Activated CD8-positive, alpha-beta memory T cell treated with anti-CD3 and anti-CD28 coated beads, Interleukin-2, amount 50 U/mL, for 1 hour (primary cell): ENCODE data around the gene GAS2L1.

Source experiments
- DNase-seq: peaks from one replicate; pipeline ENCODE4 v3.0.0-alpha.2; 2020; ENCODE audit errors: extremely low read depth

Gene GAS2L1

DNA sequence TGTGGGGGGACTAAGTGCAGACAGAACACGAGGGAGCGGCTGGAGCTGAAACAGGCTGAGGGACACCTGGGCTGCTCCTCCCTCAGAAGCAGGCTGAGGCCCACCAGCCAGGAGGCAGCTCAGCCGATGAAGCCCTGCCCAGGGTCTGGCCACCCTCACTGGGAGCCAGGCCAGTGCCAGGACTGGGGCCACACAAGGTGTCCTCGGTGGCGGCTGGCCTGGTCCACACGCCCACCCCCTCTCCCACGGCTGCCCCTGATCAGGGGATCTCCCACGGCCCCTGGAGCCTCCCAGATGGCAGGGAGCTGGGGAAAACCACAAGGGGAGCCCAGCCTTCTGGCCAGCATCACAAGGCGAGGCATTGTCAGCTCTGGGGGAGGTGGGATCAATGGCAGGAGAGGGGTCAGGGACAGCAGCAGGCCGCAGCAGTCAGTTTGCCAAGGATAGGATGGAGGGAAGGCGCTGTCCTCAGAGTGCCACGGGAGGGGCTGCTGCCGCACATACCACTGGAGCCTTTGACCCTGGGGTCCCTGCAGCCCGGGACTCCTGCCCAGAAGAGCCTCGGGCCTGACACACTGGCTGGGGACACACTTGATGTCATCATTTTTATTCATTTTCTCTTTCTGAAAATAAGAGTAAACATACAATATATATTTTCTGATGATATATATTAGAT lies 20.8 kb downstream of the GAS2L1 start:
- no peak for DNase-seq

- DNase-seq: no peak
Observed at GRCh38 chr22:29328055-29328454, 21.6 kb downstream of the GAS2L1 start.

DNA sequence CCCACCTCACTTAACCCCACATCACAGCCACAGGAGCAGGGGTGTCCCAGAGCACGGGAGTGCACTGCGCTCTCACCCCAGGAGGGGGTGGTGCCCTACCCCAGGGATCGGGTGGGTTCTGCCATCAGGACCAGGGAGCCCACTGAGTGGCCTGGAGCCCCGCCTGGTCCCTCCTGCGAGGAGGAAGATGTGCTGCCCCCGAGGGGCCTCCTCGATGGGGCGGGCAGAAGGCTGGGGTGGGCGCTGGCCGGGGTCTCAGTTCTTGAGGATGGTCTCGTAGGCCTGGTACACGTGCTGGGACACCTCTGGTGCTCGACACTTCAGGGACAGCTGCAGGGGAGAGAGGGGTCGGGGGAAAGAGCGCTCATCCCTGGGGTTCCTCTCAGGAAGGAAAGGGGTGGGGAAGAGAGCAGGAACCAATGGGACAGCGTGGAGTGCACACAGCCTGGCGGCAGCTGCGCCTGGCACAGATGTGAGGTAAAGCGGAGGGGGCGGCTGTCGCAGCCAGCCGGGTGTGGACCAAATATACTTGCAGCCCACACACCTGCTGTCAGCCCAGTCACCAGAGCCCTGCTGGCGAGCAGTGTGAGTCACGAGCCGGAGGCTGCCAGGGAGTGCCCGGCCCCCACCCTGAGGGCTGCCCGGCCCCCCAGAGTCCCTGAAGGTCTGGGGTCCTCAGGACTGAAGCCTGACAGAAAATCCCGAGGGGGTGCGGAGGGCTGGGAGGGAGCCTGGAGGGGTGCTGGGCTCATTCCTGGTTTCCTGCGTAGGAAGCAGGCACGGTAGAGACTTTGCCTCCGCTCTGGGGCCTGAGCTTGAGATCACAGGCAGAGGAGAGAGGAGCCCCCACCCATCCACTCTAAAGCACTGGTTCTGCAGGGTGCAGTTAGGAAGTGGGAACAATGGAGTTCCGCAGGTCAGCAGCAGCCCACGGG lies 22.4 kb downstream of the GAS2L1 start:
- no peak for DNase-seq

DNA sequence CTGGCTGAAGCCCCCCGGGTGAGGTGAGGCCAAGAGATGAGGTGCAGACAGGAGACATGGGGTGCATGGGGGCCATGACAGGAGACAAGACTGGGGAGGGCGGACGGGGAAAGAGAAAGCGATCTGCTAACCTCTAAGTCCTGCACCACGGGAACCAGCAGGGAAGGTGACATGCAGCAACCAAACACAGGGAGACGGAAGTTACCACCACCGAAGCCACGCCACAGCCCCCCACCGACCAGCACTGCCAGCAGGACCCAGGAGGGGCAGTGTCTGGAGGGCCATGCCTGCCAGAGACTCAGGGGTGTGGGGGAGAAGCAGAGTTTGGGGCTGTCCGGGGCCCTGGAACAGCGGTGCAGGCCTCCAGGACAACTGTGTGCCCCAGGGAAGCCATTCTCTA lies 23.1 kb downstream of the GAS2L1 start:
- no peak for DNase-seq

DNA sequence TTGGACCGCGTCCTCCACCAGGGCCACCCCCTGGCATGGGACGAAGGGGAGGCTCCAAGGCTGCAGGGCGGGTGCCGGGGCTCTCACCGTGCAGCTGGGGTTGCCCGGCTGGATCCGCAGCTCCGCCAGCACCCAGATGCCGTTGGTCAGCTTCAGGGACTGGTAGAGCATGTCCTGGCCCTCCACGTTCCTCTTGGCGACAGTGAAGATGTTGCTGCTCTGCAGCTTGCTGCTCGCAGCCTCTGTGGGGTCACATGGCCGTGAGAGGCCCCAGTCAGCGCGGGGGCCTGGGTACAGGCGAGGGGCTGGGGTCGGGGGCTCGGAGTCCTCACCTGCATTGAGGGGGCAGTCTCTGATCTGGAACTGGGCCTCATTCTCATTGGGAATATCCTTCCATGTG lies 23.8 kb downstream of the GAS2L1 start:
- no peak for DNase-seq

DNA sequence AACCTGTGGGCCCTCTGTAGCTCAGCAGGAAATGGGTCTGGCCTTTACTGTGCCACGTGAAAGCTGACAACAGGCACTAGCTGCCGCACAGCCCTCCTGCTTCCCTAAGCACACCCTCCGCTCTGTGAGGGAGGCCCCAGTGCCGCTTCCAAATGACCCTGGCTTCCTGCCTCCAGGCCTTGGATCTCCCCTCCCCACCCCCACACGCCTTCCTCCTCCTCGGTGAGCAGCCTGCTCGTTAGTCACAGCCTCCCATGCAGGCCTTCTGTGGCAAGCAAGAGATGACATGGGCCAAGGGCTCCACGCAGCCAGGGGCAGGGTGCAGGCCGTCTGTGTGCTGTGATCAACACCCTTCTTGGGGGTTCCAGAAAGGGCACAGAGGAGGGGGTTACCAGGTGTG lies 24.3 kb downstream of the GAS2L1 start:
- DNase-seq: no peak

DNA sequence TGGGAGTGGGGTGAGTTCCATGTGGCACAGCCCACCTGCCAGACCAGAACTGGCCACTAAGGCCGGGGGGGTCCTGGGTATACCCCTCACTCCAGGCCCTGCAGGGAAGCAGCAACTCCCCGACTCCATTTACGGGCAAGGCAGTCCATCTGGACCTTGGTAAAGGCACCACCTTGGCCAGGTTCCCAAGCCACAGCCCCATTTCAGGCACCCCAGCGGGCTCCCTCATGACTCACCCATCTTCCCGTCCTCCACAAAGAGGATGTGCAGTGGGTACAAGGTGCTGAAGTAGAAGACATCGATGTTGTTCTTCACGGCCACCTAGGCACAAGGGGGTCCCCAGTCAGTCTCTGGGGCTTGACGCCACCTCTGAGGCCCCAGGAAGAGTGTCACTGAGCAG lies 24.8 kb downstream of the GAS2L1 start:
- DNase-seq: no peak

DNA sequence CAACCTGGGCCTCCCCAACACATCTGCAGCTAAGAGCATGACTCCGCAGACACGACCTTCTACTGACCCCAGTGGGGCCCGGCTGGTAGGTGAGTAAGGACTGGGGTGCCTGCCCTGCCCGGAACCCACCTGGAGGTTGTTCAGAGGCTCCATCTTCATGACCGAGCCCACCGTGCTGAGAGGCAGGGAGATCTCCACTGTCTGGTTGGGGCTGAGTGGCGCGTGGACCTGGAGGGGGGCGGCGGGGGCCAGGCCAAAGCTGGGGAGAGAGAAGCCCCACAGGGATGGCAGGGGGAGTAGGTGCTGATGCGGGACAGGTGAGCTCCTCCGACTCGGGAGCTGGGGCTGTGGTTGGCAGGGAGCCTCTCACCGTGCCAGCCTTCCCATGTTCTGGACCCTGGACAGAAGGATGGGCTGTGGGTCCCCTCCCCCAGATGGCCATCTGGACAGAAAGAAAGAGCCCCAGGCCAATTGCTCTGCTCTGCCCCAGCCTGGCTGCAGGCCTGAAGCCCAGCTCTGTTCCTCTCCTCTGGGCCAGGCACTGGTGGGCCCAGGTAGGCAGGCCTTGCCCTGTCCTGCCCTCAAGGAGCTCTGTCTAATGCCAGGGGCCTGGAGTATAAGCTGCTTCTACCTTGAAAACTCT lies 25.3 kb downstream of the GAS2L1 start:
- no peak for DNase-seq

DNA sequence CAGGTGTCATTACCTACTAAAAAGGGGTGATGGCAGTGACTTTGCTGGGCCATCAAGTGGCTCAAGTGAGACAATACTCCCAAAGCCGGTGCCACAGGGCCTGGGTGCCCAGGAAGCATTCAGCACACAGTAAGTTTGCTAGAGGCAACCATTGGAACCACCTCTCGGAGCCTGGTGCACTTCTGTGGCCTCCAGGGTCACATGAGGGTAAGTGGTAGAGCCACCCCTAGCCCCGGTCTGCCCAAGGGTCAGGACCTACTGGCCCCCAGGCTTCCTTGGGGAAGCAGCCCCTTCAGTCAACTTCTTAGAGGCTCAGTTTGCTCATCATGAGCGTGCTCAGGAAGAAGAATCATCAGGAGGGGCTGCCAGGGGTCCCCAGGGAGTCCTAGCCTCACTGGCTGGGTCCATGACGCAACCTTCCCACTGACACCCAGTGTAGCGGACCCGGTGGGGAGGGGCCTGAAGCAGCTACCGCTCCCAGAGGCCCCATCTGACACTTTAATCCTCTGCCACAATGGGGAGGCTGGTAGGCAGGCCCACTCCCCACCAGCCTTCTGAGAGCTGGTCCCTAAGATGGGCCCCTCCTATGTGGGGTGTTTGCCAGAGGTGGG lies 26.5 kb downstream of the GAS2L1 start:
- no peak for DNase-seq

DNA sequence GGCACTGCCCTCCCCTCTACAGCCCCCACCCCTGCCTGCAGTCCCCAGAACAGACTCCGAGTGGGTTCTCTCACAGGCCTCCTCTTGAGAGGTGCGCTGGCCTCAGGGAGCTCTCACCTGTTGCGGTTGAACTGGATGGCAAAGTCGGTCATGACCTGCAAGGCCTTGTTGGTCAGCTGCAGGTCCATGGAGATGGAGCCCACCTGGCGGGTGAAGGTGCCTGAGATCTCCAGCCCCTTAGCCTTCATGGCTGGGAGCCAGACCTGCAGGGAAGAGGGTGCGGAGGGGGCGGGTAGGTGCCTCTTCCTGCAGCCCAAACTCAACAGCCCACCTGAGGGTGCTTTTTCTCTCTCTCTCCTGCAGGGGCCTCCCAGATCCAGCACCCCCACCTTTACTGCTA lies 27.7 kb downstream of the GAS2L1 start:
- no peak for DNase-seq

- DNase-seq: no peak
Observed at GRCh38 chr22:29334696-29335344, 28.4 kb downstream of the GAS2L1 start.

- no peak for DNase-seq
Observed at GRCh38 chr22:29335656-29336055, 29.2 kb downstream of the GAS2L1 start.

GRCh38 chr22:29336751-29337490 lies 30.5 kb downstream of the GAS2L1 start:
- no peak for DNase-seq

GRCh38 chr22:29337631-29338284 lies 31.3 kb downstream of the GAS2L1 start:
- DNase-seq: no peak

GRCh38 chr22:29338398-29338797 lies 31.9 kb downstream of the GAS2L1 start:
- no peak for DNase-seq

- DNase-seq: no peak
Observed at GRCh38 chr22:29339381-29340235, 33.2 kb downstream of the GAS2L1 start.

DNA sequence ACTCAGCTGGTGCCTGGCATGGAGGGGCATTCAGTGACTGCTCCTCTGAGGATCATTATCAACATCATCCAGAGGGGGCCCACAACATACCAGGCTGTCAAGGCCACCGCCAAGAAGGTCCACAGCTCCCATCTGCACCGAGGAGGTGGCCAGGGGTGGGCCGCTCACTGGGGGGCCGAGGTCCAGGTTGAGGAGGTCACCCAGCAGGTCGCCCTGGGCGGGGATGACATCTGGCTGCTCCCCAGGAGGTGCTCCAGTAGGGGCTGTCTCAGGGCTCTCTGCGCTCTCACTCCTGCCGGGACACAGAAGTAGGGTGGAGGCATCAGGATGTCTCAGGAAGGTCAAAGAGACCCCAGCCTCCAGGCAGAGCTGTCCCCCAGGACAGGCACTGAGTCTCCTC lies 34.1 kb downstream of the GAS2L1 start:
- DNase-seq: no peak

- no peak for DNase-seq
Observed at GRCh38 chr22:29341056-29341848, 34.8 kb downstream of the GAS2L1 start.

- no peak for DNase-seq
Observed at GRCh38 chr22:29341849-29342127, 35.3 kb downstream of the GAS2L1 start.
